Measurements from ENCODE around the gene CLPTM1L.

CLPTM1L gene

DNA sequence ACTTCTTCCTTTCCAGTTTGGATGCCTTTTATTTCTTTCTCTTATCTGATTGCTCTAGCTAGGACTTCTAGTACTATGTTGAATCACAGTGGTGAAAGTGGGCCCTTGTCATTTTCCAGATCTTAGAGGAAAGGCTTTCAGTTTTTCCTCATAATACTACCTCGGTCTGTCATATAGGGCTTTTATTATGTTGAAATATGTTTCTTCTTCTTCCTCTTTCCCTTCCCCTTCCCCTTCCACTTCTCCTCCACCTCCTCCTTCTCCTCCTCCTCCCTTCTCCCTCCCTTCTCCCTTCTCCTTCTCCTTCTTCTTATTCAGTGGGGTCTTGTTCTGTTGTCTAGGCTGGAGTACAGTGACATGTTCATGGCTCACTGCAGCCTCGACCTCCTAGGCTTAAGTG is 40.9 kb downstream of the CLPTM1L start:
- TF ChIP-seq FOXK2 (IDR thresholded peaks at IDR 0.05) (no peak), CTBP1 (IDR thresholded peaks at IDR 0.05; ENCODE audit: borderline replicate concordance) (no peak), LEF1 (IDR thresholded peaks at IDR 0.05; ENCODE audit: borderline replicate concordance) (no peak), L3MBTL2 (conservative IDR thresholded peaks at IDR 0.05) (no peak), ELF4 (IDR thresholded peaks at IDR 0.05) (no peak), ARNT (IDR thresholded peaks at IDR 0.05) (no peak), ZNF384 (IDR thresholded peaks at IDR 0.05) (no peak), FOXM1 (IDR thresholded peaks at IDR 0.05; ENCODE audit: borderline replicate concordance) (no peak), TARDBP (IDR thresholded peaks at IDR 0.05) (no peak), FOXA1 (IDR thresholded peaks at IDR 0.05) (no peak), BHLHE40 (IDR thresholded peaks at IDR 0.05; ENCODE audit: borderline replicate concordance) (no peak), SUZ12 (IDR thresholded peaks at IDR 0.05) (no peak), SP1 (IDR thresholded peaks at IDR 0.05) (no peak), NFRKB (IDR thresholded peaks at IDR 0.05) (no peak), HDGF (IDR thresholded peaks at IDR 0.05; ENCODE audit: borderline replicate concordance) (no peak)
- TF ChIP-seq, protein P1, sequence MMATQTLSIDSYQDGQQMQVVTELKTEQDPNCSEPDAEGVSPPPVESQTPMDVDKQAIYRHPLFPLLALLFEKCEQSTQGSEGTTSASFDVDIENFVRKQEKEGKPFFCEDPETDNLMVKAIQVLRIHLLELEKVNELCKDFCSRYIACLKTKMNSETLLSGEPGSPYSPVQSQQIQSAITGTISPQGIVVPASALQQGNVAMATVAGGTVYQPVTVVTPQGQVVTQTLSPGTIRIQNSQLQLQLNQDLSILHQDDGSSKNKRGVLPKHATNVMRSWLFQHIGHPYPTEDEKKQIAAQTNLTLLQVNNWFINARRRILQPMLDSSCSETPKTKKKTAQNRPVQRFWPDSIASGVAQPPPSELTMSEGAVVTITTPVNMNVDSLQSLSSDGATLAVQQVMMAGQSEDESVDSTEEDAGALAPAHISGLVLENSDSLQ (IDR thresholded peaks at IDR 0.05), result no peak
- ChIA-PET CTCF (no interaction called here), POLR2A (no interaction called here)
- no peak for DNase-seq (ENCODE audit: extremely low spot score)

DNA sequence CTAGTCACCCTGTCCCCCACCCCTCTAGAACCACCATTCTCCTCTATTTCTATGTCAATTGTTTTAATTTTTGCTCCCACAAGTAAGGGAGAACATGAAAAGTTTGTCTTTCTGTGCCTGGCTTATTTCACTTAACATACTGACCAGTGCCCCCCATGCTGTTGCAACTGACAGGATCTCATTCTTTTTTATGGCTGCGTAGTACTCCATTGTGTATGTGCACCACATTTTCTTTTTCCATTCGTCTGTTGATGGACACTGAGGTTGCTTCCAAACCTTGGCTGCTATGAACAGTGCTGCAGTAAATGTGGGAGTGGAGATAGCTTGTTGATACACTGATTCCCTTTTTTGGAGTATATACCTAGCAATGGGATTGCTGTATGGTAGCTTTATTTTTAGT is 42.6 kb downstream of the CLPTM1L start:
- ChIA-PET CTCF (no interaction called here), POLR2A (no interaction called here)
- no peak for TF ChIP-seq SUZ12 (IDR thresholded peaks at IDR 0.05)
- TF ChIP-seq FOXM1 (IDR thresholded peaks at IDR 0.05; ENCODE audit: borderline replicate concordance), result no peak
- no peak for TF ChIP-seq ELF4 (IDR thresholded peaks at IDR 0.05)
- no peak for TF ChIP-seq HDGF (IDR thresholded peaks at IDR 0.05; ENCODE audit: borderline replicate concordance)
- TF ChIP-seq, protein P1 (IDR thresholded peaks at IDR 0.05), result no peak
- TF ChIP-seq L3MBTL2 (conservative IDR thresholded peaks at IDR 0.05), result no peak
- no peak for DNase-seq (ENCODE audit: extremely low spot score)

DNA sequence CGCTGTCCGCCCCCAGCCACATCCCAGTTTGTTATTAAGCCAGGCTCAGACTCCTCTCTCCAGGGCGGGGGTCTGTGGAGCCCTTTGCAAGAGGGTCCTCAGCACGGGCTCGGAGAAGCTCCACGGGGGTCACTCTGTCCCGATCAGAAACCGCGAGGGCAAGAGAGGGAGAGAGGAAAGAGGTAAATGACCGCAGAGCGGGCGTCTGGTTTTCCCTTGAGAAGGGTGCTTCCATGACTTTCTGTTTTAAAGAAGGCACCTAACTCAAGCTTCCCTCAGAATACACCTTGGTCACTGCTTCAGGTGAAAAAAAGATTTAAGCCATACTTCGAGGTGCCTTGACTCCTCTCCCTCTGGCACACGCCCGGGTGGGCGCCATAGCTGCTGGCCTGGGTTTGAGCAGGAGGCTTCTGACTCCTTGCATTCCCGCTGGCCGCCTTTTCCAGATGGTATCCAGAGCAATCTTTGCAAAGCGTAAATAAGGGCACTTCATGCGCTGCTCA is 44.3 kb downstream of the CLPTM1L start:
- DNase-seq (ENCODE audit: extremely low spot score), result no peak
- no peak for TF ChIP-seq CTBP1 (IDR thresholded peaks at IDR 0.05; ENCODE audit: borderline replicate concordance)
- TF ChIP-seq NFRKB (IDR thresholded peaks at IDR 0.05), result no peak
- TF ChIP-seq ZNF384 (IDR thresholded peaks at IDR 0.05), result no peak
- no peak for TF ChIP-seq HDGF (IDR thresholded peaks at IDR 0.05; ENCODE audit: borderline replicate concordance)
- no peak for TF ChIP-seq L3MBTL2 (conservative IDR thresholded peaks at IDR 0.05)
- TF ChIP-seq SP1 (IDR thresholded peaks at IDR 0.05), result no peak
- no peak for TF ChIP-seq FOXK2 (IDR thresholded peaks at IDR 0.05)
- TF ChIP-seq, protein P1 (IDR thresholded peaks at IDR 0.05), result no peak
- TF ChIP-seq ARNT (IDR thresholded peaks at IDR 0.05), result no peak
- TF ChIP-seq TARDBP (IDR thresholded peaks at IDR 0.05), result no peak
- TF ChIP-seq SUZ12 (IDR thresholded peaks at IDR 0.05), result no peak
- TF ChIP-seq ELF4 (IDR thresholded peaks at IDR 0.05), result no peak
- no peak for TF ChIP-seq LEF1 (IDR thresholded peaks at IDR 0.05; ENCODE audit: borderline replicate concordance)
- TF ChIP-seq BHLHE40 (IDR thresholded peaks at IDR 0.05; ENCODE audit: borderline replicate concordance), result no peak
- no peak for TF ChIP-seq FOXM1 (IDR thresholded peaks at IDR 0.05; ENCODE audit: borderline replicate concordance)
- no peak for TF ChIP-seq FOXA1 (IDR thresholded peaks at IDR 0.05)
- POLR2A ChIA-PET, result no interaction called here
- CTCF ChIA-PET, result no interaction called here

DNA sequence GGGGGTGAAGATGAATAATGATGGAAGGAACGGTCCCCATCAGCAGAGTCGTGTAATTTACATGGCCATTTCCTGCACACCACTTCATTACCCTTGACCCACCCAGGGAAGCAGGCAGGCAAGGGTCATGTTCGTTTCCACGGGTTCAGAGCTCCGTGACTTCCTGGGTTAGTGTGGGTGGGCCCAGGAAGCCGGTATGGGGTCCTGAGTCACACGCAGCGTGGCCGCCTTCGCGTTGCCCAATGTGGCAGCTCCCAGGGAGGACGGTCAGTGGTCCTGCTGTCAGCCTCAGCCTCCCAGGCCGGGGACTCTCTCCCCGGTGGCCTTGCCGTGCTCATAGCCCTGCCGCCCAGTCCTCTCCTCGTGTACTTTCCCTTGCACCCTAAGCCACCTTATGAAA is 44.9 kb downstream of the CLPTM1L start:
- TF ChIP-seq LEF1 (IDR thresholded peaks at IDR 0.05; ENCODE audit: borderline replicate concordance) (no peak), ZNF384 (IDR thresholded peaks at IDR 0.05) (no peak), FOXM1 (IDR thresholded peaks at IDR 0.05; ENCODE audit: borderline replicate concordance) (no peak), L3MBTL2 (conservative IDR thresholded peaks at IDR 0.05) (no peak), CTBP1 (IDR thresholded peaks at IDR 0.05; ENCODE audit: borderline replicate concordance) (no peak), SP1 (IDR thresholded peaks at IDR 0.05) (no peak), SUZ12 (IDR thresholded peaks at IDR 0.05) (no peak), FOXA1 (IDR thresholded peaks at IDR 0.05) (no peak), TARDBP (IDR thresholded peaks at IDR 0.05) (no peak)
- TF ChIP-seq, protein P1 (IDR thresholded peaks at IDR 0.05), result no peak
- CTCF ChIA-PET, result no interaction called here
- no peak for DNase-seq (ENCODE audit: extremely low spot score)
- POLR2A ChIA-PET, result no interaction called here

DNA sequence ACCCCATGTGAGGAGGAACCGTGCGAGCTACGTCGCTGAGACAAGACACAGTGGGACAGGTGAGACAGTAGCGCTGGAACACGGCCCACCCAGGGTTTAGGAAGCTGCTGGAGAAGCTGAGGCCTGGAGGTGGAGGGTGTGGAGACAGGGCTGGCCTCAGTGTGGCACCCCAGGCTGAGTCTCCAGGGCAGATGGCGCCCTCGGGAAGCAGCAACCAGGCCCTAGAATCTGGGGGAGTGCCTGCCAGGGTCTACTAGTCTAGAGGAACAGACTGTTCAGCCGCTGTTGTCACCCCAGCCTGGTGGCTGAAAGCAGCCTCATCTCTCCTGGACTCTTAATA is 45.4 kb downstream of the CLPTM1L start:
- CTCF ChIA-PET, result no interaction called here
- DNase-seq (ENCODE audit: extremely low spot score), result no peak
- POLR2A ChIA-PET, result no interaction called here
- TF ChIP-seq LEF1 (IDR thresholded peaks at IDR 0.05; ENCODE audit: borderline replicate concordance) (no peak), BHLHE40 (IDR thresholded peaks at IDR 0.05; ENCODE audit: borderline replicate concordance) (no peak), FOXA1 (IDR thresholded peaks at IDR 0.05) (no peak), SUZ12 (IDR thresholded peaks at IDR 0.05) (no peak), TARDBP (IDR thresholded peaks at IDR 0.05) (no peak), FOXM1 (IDR thresholded peaks at IDR 0.05; ENCODE audit: borderline replicate concordance) (no peak)

Data from HEK293T (cell line).